NOMO-1 treated with DMSO at 0.1 percent for 48 hours (cell line): Measurements from ENCODE around the gene ELOVL5.

Experiments
- DNase-seq: peaks from one replicate; lab custom pipeline; 2025; ENCODE audit not compliant: unreplicated experiment; lab: John Stamatoyannopoulos, UW

Gene ELOVL5

DNA sequence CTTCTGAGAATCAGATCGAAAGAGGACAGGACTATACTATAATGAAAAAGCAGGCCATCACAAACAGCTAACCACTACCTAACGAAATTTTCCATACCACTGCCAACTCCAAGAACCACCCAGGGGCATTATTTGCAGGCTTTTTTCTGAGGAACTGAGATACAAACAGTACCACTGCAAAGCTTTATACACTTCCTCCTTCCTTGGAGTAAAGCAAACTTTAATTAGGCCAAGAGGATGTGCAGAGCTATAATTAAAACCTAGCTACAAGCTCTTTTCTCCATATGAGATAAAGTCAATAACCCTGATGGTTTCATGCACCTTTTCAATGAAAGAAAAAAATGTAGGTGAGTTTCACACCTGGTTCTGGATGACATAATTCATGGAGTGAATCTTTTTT is 68.5 kb downstream of the ELOVL5 start:
- peak; percentile 57 for DNase-seq

DNA sequence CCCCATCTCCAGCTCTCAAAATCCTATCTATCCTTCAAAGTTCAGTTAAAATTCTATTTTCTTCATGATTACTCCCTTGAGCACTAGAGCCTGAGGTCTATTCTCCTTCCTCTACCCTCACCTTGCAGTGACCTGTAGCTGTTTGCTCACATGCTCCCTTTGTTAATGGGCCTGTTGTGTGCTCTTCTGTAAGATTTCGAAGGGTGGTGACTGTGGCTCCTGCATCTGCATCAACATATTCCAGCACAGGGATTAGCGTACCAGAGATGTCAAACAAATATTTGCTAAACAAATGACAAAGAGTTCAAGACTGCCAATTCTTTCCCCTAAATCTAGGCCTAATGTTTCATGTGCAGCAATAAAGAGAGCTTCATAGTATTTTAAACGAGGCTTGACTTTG is 69.5 kb downstream of the ELOVL5 start:
- no peak for DNase-seq

DNA sequence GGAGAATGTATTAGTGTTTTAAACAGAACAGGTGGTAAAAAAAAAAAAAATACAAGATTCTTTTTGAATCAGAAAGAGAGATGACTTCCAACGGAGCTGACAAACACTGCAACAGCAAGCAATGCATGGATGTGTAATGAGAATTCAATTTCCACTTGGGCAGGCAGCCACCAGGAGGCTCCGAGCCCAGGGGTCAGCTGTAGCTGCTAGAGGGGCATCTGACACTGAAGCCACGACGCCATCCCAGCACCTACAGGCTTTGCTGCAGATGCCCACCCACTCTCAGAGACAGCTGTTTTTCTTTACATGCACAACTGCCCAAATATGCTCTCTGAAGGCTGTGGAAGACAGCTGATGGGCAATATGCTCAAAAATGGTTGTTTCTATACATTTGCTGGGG is 75.4 kb downstream of the ELOVL5 start:
- DNase-seq, result no peak

DNA sequence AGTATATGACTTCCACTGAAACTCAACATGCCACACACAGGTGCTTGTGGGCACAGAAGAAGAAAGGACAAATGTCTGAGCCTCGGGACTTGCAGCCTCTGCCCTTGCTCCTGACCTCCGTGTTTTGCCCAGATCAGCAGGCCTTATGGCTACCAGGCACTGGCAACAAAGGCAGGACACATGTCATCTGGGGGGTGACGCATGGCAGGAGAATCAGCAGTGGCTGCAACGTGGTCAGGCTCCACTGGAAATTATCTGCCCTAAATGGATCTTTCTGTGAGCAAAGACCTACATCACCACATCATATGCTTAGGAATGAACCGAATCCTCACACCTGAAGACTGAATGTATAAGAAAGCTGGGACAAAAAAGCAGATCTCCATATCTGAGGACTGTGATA is 78.9 kb downstream of the ELOVL5 start:
- no peak for DNase-seq

DNA sequence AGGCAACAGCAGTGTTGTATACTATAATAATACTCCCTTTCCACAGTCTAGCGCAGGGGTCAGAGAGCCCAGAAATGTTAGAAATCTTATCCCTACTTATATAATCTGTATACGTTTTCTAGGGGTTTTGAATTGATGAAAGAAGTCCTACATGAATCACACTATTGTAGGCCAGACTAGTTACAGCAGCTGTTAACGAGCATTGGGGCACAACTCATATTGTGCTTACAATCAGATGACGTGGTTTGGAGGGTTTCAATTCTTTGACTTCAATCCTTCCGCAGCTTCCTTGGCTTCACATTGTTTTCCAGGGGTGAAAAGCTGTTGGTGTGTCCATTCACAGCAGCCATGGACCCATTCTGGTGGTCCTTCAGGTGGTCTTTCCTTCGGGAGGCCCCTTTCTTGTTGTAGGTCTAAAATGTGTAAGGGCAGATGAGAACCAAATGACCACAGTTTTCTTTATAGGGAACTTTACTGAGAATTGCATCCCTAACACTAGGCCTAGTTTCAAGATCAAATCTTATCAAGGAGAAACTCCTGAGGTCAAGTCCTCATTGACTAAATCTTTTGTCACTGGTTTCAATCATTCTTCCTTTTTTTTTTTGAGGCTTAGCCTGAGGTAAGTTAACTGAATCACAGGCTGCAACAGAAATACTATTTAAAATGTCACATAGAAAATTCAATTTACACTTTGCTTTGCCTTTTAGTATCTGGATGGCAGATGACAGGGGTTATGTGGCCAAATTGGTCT is 79.7 kb downstream of the ELOVL5 start:
- DNase-seq, result no peak

DNA sequence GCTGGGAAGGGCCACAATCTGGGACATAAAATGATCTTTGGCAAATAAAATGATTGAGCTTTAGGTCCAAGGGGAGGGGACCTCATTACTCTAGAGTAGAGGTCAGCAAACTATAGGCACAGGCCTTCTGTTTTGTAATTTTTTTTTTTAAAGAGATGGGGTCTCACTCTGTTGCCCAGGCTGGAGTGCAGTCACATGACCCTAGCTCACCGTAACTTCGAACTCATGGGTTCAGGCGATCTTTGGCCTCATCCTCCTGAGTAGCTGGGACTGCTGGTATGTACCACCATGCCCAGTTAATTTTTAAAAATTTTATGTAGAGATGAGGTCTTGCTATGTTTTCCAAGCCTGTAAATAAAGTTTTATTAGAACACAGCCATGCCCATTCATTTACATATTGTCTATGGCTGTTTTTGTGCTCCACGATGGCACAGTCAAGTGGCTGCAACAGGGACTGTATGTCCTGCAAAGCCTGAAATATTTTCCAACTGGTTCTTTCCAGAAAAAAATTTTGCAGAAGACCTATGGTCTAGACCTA is 82.1 kb downstream of the ELOVL5 start:
- DNase-seq, result no peak

DNA sequence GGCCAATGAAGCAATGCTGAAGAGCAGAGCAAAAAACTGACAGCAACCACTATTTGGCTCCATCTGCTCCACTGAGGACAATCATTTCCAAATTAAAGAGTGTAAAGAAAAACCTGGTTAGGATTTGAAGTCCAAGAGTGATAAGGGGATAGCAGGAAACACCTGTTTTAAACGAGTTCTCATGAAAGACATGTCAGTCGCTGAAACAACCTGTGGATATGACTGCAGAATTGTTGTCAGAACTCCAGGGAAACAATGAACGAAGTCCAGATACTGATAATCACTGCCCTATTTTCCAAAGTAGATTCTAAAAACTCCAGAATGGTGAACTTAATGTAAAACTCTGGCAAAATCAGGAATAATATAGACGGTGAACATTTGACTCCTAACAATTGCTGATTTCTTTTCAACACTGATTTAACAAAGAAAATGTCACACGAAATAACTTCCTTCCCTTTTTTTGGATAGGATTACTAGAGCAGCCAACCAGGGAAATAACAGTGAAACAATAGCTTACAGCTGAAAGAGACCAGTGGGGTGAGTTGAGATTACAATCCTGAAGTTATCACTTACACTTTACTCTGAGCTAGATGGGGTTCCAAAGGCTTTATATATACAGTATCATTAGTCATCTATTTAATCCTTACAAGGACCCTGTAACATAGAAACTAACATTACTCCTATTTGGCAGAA is 83.7 kb downstream of the ELOVL5 start:
- DNase-seq, result peak; percentile 34

DNA sequence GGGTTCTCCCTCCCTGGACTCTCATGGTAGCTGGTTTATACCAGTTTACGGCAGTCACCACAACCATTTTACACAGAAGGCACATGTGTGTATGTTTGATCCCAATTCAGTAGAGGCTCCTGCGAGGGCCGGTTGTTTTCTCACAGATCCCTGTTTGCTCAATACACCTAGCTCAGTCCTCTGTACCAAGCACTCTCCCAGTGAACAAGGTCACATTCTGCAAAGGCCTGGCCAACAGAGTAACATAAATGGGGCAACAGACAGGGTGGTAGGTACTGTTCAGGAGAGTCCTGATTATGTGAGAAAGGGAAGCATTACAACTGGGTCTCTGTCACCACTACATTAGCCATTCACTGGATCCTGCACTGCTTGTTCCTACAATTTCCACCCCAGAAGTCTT is 84.4 kb downstream of the ELOVL5 start:
- DNase-seq, result no peak

DNA sequence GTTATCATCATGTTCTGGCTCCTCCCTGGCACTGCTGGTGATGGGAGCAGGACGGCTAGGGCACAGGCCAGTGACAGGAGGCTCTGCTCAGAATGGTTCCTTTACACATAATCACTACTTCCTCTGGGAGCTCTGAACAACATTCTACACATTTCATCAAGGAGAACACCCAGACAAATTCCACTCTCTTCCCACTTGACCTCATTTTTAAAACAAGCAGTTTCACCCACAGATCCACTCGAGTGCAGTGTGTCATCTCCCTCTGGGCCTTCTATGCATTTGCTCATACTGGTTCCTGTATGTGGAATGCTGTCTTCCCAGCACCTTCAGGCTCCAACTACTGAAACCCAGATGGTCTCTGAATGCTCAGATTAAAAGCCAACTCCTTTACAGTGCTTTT is 84.8 kb downstream of the ELOVL5 start:
- DNase-seq, result no peak

DNA sequence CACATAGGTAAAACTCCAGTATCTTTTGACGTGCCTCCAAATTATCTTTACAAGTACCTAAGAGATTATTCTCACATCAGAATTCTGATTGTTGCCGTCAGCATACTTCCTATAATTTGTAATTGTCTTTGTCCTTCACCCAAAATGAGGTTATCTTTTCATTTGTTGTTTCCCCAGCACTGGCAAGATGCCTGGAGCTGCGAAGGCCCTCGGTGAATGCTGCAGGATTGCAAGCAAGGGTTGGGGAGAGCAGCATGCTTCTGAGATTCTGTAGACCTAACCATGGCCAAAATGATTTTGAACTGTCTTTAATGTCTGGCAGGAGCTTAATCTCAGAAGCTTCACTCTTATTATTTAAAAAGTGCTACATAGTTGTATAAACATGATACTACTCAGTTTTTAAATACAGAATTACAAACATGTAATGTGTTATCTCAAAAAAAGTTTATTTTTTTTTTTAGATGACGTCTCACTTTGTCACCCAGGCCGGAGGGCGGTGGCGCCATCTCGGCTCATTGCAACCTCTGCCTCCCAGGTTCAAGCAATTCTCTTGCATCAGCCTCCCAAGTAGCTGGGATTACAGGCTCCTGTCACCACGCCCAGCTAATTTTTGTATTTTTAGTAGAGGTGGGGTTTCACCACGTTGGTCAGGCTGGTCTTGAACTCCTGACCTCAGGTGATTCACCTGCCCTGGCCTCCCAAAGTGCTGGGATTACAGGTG is 88.7 kb downstream of the ELOVL5 start:
- DNase-seq, result no peak

DNA sequence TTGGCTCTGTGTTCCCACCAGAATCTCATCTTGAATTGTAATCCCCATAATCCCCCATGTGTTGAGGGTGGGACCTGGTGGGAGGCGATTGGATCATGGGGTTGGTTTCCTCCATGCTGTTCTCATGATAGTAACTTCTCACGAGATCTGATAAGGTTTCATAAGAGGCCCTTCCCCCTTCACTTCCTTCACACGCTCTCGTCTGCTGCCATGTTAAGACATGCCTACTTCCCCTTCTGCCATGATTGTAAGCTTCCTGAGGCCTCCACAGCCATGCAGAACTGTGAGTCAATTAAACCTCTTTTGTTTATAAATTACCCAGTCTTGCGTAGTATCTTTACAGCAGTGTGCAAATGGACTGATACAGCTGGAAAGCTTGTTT is 90.0 kb downstream of the ELOVL5 start:
- peak; percentile 25 for DNase-seq

DNA sequence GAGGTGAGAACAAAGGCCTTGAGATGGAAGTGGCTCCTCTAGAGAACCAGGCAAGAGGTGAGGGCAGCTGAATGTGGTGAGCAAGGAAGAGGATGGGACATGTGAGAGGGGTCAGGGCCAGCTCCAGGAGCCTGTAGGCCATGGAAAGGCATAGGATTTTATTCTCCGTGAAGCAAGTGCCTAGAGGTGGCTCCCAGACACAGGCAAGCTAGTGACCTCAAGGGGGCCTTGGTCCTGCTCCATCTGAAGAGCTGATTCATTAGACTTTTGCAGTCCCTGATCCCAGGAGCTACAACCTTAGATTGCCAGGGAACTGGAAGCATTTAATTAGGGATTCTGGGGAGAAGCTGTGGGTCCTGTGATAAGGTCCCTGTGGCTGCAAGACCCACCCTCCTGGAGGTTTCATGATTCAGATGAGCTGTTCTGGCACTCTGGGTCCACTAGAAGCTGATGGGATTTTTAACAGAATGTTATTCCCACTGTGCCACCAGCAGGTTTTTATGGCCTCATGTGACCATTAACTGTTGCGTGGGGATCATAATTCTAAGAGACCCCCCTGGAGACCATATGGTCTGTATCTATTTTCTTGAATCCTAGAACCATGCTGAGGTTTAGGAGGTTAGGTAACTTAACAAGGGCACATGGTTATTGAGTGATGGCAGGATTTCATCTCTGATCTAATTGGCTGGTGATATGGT is 90.5 kb downstream of the ELOVL5 start:
- no peak for DNase-seq

DNA sequence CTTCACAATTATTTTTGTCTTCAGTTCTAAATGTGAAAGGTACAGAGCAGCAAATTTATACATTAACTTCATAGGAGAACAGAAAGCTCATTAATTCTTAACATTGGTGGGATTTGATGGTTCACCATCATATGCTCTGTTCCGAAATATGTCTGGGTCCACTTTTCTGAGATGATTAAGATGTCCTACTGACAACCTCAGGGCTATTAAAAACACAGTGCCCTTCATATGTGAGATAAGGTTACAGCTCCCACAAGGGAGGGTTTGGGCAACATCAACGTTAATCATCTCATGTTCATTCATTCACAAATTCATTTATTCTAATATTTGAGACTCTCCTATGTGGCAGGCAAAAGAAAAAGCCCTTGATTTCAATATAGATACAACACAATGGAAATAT is 91.2 kb downstream of the ELOVL5 start:
- DNase-seq, result no peak

DNA sequence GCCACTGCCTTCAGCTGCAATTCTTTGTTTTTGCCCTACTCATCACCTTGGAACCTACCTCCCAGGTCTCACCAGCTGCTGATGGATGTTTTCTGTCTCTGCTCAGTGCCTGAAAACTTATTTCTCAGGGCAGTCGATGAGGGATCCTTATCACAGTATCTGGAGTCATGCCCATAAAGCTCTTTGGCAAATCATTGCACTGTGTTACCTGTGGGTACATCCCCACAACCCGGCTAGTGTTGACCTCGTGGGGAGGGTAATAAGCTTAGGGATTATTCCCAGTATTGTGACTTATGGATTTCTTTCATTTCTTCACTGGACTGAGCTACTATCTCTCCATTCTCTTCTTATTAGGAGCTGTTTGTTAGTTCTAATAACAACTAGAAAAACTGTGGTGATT is 91.7 kb downstream of the ELOVL5 start:
- no peak for DNase-seq

DNA sequence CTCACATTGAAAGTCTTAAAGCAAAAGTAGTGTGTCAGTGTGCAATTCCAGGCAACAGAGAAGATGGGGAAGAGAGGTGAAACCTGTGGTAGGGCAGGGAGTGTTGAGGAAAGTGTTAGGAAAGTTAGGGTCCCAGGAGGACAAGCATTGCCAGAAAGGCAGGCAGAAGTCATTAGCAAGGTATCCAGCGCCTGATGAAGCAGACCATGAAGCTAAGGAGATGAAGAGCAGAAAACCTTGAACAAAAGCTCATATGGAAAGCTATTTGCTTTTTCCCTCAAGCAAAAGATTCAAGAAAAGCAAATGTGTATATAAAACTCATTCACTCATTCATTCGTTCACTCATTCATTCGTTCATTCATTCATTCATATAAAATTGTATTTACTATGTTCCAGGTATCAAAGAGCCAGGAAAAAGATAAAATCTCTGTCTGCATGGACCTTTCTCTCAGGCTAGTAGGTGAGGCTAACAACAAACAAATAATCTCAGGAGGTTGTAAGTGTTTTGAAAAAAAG is 96.5 kb downstream of the ELOVL5 start:
- no peak for DNase-seq

DNA sequence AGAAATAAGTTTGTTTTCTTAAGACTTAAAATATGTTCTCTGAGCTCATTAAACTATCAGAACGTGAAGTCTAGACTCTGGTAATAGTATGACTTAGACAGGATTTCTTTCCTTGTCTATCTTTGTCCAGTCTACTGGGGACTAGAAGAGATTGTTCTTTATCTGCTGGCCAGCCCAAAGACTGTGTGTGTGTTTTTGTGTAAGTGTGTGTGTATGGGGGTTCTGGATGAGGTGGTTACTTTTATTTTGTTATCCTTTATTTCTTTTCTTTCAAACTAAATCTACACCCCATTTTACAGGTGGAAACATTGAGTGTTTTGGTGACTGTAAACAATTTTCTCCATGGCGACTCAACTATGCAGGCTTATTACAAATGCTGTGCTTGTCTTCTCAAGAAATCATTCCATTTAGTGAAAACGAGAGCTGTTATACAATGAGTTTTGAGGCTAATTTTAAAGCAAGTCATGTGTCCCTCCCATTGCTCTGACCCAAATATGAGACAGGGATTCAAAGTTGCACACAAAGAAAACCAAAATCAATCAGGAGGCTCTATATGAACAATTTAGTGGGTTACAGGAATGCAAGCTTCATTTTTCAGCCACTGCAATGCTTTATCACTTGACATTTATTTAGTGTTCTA is 97.6 kb downstream of the ELOVL5 start:
- DNase-seq, result no peak

DNA sequence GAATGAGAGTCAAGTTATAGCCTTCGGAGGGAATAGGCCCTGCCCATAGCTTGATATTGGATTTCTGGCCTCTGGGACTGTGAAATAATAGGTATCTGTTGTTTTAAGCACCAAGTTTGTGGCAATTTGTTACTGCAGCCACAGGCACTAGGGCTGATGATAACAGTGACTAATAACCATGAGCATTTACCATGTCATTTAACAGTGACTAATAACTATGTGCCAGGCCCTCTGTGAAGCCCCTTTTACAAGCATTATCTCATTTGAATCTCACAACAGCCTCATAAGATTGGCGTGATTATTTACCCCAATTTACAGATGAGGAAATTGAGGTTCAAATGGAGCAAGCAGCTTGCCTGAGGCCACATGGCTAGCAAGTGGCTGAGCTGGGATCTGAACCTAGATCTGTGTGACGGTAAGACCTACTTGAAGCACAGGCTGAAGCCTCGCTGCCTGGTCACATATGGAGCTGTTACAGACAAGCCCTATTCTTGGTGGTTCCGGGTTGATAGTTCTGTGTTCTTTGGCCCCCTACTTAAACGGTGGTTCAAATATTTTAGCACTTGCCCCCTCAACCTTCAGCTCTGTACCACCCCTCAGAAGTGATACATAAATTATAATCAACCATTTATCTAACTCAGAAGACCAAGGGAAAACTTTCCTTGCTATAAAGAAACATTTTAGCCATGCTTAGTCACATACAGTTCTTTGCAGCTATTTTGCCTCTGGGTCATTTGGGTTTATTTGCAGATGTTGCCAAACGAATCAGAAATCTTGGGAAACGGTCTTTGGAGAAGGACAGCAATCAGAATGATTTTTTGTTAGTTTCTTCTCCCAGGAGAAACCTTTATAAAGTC is 98.3 kb downstream of the ELOVL5 start:
- no peak for DNase-seq

DNA sequence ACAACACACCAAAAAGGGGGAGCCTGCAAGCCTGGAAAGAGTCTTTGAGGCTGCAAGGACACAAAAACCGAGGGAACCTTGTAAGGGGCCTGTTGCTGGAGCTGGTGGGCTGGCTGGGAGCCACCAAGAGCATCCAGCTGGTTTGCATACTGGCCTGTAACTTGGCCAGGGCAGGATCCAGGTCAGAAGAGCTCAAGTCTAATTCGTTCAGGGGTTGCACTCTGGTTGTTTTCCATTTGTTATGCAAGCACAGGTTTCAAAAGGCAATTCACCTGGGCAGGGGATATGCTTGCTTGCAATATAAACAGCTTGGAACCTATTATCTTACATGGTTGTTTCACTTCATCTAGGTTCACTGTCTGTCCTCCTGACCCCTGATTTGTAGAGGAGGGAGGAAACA is 101.8 kb downstream of the ELOVL5 start:
- no peak for DNase-seq

DNA sequence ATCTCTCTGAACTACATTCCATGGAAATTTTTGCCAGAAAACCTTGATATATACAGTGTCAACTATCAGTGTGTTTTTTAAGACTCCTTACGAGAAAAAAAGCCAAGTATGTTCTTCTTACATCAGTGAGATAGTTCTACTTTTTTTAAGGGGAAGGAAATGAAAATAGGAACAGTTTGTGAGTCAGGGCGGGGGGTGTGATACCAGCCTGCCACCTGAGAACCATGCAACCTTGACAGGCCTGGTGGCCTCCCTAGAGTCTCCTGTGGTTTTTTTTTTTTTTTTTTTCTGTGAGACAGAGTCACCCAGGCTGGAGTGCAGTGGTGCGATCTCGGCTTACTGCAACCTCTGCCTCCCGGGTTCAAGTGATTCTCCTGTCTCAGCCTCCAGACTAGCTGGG is 103.8 kb downstream of the ELOVL5 start:
- DNase-seq, result peak; percentile 93
